GM13977 (cell line): ENCODE results near the gene ERC1.

ENCODE experiments used
- DNase-seq: peaks from one replicate; pipeline ENCODE4 v3.0.0; 2012; ENCODE audit warnings: low spot score
- CTCF ChIP-seq: IDR thresholded peaks from 2 replicates; pipeline ENCODE4 v1.5.1; 2012; ENCODE audit warnings: mild to moderate bottlenecking, control low read depth; ENCODE audit not compliant: insufficient read depth; ENCODE audit errors: extremely low read depth, missing control alignments
- in situ Hi-C: fragments of 300-500 bp; cut with MboI; formaldehyde crosslinking; loops from one replicate; pipeline ENCODE4 v1.12.0; 2022; ENCODE audit warnings: low sequenced_read_pairs, low pct_unique_long_range_greater_than_20kb, mixed read lengths, inconsistent platforms; ENCODE audit not compliant: unreplicated experiment

The ERC1 gene

GRCh38 chr12:1540690-1541089, 549.7 kb downstream of the ERC1 start:
- DNase-seq: no peak
- TF ChIP-seq CTCF: no peak
- in situ Hi-C loops: no loop called here

GRCh38 chr12:1542599-1542998, 551.6 kb downstream of the ERC1 start:
- TF ChIP-seq CTCF: no peak
- in situ Hi-C loops: no loop called here
- no peak for DNase-seq

GRCh38 chr12:1544996-1545700, 554.1 kb downstream of the ERC1 start:
- DNase-seq: no peak
- no peak for TF ChIP-seq CTCF
- in situ Hi-C loops: no loop called here
